CD4-positive, alpha-beta T cell (primary cell): ENCODE data around the gene CPLANE2. TPM values are rescaled to one million over a fixed set of nuclear protein-coding genes. Genes with fewer than 3 reads are reported as not detected.

Source experiments
- ATAC-seq: fragments of 200-7000 bp; cut with Tn5 transposase; one replicate; pipeline ENCODE4 v1.10.0; 2022; ENCODE audit warnings: mild to moderate bottlenecking; ENCODE audit not compliant: poor library complexity
- CTCF ChIA-PET: fragments of 350-600 bp; sonication (Branson Sonifier 250); formaldehyde crosslinking; loops from one replicate; lab custom pipeline; 2021; ENCODE audit warnings: antibody characterized with exemption, inconsistent platforms; lab: Charles Lee
- POLR2A ChIA-PET: fragments of 350-600 bp; sonication (Branson Sonifier 250); formaldehyde crosslinking; loops from one replicate; lab custom pipeline; 2021; ENCODE audit warnings: antibody characterized with exemption, inconsistent platforms; lab: Charles Lee
- DNase-seq, 14 experiments: peaks; one replicate each; pipeline ENCODE4 v3.0.0-alpha.2; 2013 to 2020; ENCODE audit warnings: mixed read lengths in 2 of 14
- H3K27ac ChIP-seq, 2 donors: one replicate each; pipeline versions ENCODE4 v1.5.1 to v1.7.0; 2013; ENCODE audit warnings: low read length in 2 of 2, low read depth in 1 of 2, mild to moderate bottlenecking in 1 of 2
- H3K27me3 ChIP-seq, 2 experiments: 1 replicate in 1 of 2; 2 replicates in 1 of 2; pipeline versions ENCODE4 v1.6.1 to v1.7.0; 2013; ENCODE audit warnings: low read length in 2 of 2, control low read depth in 1 of 2, mild to moderate bottlenecking in 1 of 2, moderate library complexity in 1 of 2; ENCODE audit not compliant: insufficient read depth in 2 of 2, control insufficient read depth in 1 of 2
- H3K36me3 ChIP-seq: one replicate; pipeline ENCODE4 v1.6.1; 2013; ENCODE audit warnings: low read length, control low read depth; ENCODE audit not compliant: insufficient read depth
- H3K4me1 ChIP-seq: one replicate; pipeline ENCODE4 v1.6.1; 2013; ENCODE audit warnings: low read length, control low read depth; ENCODE audit not compliant: insufficient read depth
- H3K4me3 ChIP-seq: one replicate; pipeline ENCODE4 v1.5.1; 2013; ENCODE audit warnings: mild to moderate bottlenecking, low read length, moderate library complexity
- H3K9me3 ChIP-seq, 2 experiments: 1 replicate in 1 of 2; 2 replicates in 1 of 2; pipeline versions ENCODE4 v1.6.1 to v1.7.0; 2013; ENCODE audit warnings: low read length in 2 of 2, mild to moderate bottlenecking in 2 of 2, control low read depth in 1 of 2, moderate library complexity in 1 of 2; ENCODE audit not compliant: control insufficient read depth in 1 of 2, insufficient read depth in 1 of 2
- H3K27ac Mint-ChIP-seq: one replicate; pipeline ENCODE4 v1.8.0; 2020; ENCODE audit warnings: mixed read lengths
- H3K27me3 Mint-ChIP-seq: one replicate; pipeline ENCODE4 v1.8.0; 2021; ENCODE audit warnings: mixed read lengths
- H3K36me3 Mint-ChIP-seq: one replicate; pipeline ENCODE4 v1.8.0; 2021; ENCODE audit warnings: low read depth, mixed read lengths
- H3K4me1 Mint-ChIP-seq: one replicate; pipeline ENCODE4 v1.8.0; 2021; ENCODE audit warnings: low read depth, mixed read lengths
- H3K4me3 Mint-ChIP-seq: one replicate; pipeline ENCODE4 v1.8.0; 2020; ENCODE audit warnings: mild to moderate bottlenecking, mixed read lengths
- H3K9me3 Mint-ChIP-seq: one replicate; pipeline ENCODE4 v1.8.0; 2020; ENCODE audit warnings: mixed read lengths
- CTCF ChIP-seq: fragments of 200-600 bp; IDR thresholded peaks from one replicate; pipeline ENCODE4 v1.8.0; 2022; ENCODE audit warnings: antibody characterized with exemption, mild to moderate bottlenecking
- intact Hi-C, 2 experiments: fragments of 100-400 bp; cut with DNase I in 1 of 2; cut with micrococcal nuclease in 1 of 2; formaldehyde crosslinking; loops; one replicate each; pipeline versions ENCODE4 v1.15.1 to v1.9.0; 2023 to 2025; cut with DNase I, micrococcal nuclease
- total RNA-seq, 174 experiments: library from RNA in 2 of 174; stranded (reverse) in 2 of 174; gene quantifications; one replicate each; pipeline ENCODE4 v1.2.3 and lab custom pipeline; 2021 to 2026

Gene CPLANE2
- total RNA-seq, 2 experiments from 2014 or later = 5.3 to 8.4 TPM

DNA sequence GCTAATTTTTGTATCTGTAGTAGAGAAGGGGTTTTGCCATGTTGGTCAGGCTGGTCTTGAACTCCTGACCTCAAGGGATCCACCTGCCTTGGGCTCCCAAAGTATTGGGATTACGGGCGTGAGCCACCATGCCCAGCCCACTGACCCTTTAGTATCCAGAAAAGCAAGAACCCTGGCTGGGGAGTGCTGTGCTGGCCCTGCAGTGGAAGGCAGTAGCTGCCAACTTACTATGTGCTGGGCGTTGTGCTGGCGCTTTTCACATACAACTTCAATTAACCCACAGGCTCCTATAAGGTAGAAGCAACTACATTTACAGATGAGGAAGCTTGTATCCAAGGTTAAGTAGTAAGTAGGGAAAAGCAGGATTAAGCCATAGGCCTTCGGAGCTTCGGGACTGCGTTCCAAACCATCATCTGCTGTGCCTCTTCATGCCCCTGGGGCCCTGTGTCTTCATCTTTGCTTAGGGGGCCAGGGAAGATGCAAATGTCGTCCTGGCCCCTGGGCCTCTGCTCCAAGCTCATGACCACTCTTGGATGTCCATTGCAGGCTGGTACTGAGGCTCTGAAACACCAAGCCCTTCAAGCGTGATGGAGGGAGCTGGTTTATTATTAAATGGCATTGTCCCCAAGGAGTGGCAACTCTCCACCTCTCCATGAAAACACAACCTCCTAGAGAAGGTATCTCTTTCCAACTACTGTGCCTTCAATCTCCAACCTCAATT is 8.7 kb upstream of the CPLANE2 start:
- ChIA-PET CTCF (interaction anchor here (3.3 kb wide), 1 partner anchor 167 kb away, joined by 16 read pairs; no protein-coding TSS in a partner anchor), POLR2A (interaction anchor here (0.6 kb wide), 1 partner anchor 48 kb away, joined by 3 read pairs; no protein-coding TSS in a partner anchor)
- DNase-seq (no peak), ATAC-seq (no peak)
- no peak for TF ChIP-seq CTCF
- Histone ChIP-seq H3K36me3 (peaks cover 25% of the 10 kb centered on the region), H3K9me3 (no peaks in the 10 kb centered on the region), H3K27ac (no peak overlapping the region), H3K4me1 (peaks cover 11% of the 10 kb centered on the region), H3K4me3 (no peak overlapping the region), H3K27me3 (no peaks in the 10 kb centered on the region)
- H3K4me3 Mint-ChIP-seq = no peak overlapping the region
- intact Hi-C loops = loop anchor here (2.0 kb wide), 3 partner anchors 39 to 237 kb away; no protein-coding TSS in a partner anchor
- peaks cover 23% of the 10 kb centered on the region for H3K4me1 Mint-ChIP-seq
- no peaks in the 10 kb centered on the region for H3K27me3 Mint-ChIP-seq
- peaks cover 24% of the 10 kb centered on the region for H3K36me3 Mint-ChIP-seq
- H3K27ac Mint-ChIP-seq = no peak overlapping the region
- H3K9me3 Mint-ChIP-seq = no peaks in the 10 kb centered on the region

GRCh38 chr1:16244650-16245285 is 7.8 kb upstream of the CPLANE2 start:
- H3K4me3 Mint-ChIP-seq = no peak overlapping the region
- no peak overlapping the region for H3K27ac Mint-ChIP-seq
- peaks cover 18% of the 10 kb centered on the region for H3K36me3 Mint-ChIP-seq
- peak; percentile 36 for TF ChIP-seq CTCF
- Histone ChIP-seq H3K27me3 (no peaks in the 10 kb centered on the region), H3K27ac (no peak overlapping the region), H3K4me3 (no peak overlapping the region), H3K4me1 (peaks cover 7% of the 10 kb centered on the region), H3K9me3 (no peaks in the 10 kb centered on the region), H3K36me3 (peaks cover 20% of the 10 kb centered on the region)
- intact Hi-C loops = loop anchor here (1.0 to 2.0 kb wide), 6 partner anchors 38 to 236 kb away; no protein-coding TSS in a partner anchor
- ChIA-PET POLR2A (interaction anchor here (1.1 to 1.6 kb wide), 2 partner anchors 119 to 166 kb away, joined by 3 to 5 read pairs; no protein-coding TSS in a partner anchor), CTCF (interaction anchor here (0.6 to 3.3 kb wide), 8 partner anchors 9 to 166 kb away, joined by 3 to 17 read pairs (median 6); no protein-coding TSS in a partner anchor)
- no peaks in the 10 kb centered on the region for H3K27me3 Mint-ChIP-seq
- peaks cover 19% of the 10 kb centered on the region for H3K4me1 Mint-ChIP-seq
- no peak for ATAC-seq
- DNase-seq = no peak
- no peaks in the 10 kb centered on the region for H3K9me3 Mint-ChIP-seq

DNA sequence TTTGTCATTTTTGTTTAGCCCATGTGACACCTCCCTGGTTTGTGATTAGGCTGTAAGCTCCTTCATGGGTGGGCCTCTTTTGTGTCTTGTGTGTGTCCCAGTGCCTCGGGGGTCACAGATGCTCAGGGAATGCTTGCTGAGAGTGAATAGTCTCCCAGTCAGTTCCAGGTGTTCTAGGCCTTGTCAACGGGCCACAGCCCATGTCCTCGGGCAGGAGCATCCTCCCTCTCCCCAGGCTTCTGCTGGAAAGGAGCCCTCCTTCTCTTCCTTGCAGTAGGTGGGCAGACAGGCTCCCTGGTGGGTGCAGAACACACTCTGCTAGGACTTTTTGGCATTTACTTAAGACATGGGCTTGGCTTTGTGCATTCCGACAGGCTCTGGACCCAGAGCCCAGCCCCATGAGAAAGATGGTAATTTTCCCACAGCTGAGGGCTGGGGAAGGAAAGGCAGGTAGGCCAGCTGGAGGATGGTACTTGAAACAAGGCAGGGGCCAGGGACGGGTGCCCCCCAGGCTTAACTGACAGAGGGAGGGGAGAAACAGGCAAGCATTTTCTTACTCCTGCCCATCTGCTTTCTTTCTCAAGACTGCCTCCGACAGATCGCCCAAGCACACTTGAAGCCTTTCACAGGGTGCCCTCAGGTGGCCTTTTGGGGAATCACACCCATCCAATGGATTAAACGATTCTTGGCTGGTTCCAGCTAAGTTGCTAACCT is 7.1 kb upstream of the CPLANE2 start:
- intact Hi-C loops = loop anchor here (1.0 to 2.0 kb wide), 6 partner anchors 37 to 235 kb away; no protein-coding TSS in a partner anchor
- Histone ChIP-seq H3K36me3 (peaks cover 18% of the 10 kb centered on the region), H3K4me3 (no peak overlapping the region), H3K27me3 (no peaks in the 10 kb centered on the region), H3K9me3 (no peaks in the 10 kb centered on the region), H3K4me1 (peaks cover 7% of the 10 kb centered on the region), H3K27ac (no peak overlapping the region)
- Mint-ChIP-seq H3K4me1 (peaks cover 12% of the 10 kb centered on the region), H3K27me3 (no peaks in the 10 kb centered on the region), H3K36me3 (peaks cover 11% of the 10 kb centered on the region), H3K27ac (no peak overlapping the region), H3K9me3 (no peaks in the 10 kb centered on the region), H3K4me3 (no peak overlapping the region)
- DNase-seq (peak; percentile 64 to 86 (median 74)), ATAC-seq (peak; percentile 98)
- CTCF ChIA-PET = interaction anchor here (0.5 to 3.3 kb wide), 9 partner anchors 9 to 255 kb away, joined by 3 to 17 read pairs (median 6); no protein-coding TSS in a partner anchor
- POLR2A ChIA-PET = interaction anchor here (1.1 to 1.6 kb wide), 2 partner anchors 119 to 165 kb away, joined by 3 to 5 read pairs; no protein-coding TSS in a partner anchor
- TF ChIP-seq CTCF = peak; percentile 78
